ENCODE results near the gene PAXX. TPM values are rescaled to one million over a fixed set of nuclear protein-coding genes. Genes with fewer than 3 reads are reported as not detected.

The PAXX gene
- total and polyA plus RNA-seq, 9 of the 15 experiments (the other 6 are each of a cell fraction or from before 2014, with no cell fraction given) = 1.2 to 175 (median 38.5) TPM

- ChIA-PET CTCF (ENCODE audit: low intra/inter-chr PET ratio) (no interaction called here), POLR2A (no interaction called here)
- intact Hi-C loops (cut with micrococcal nuclease) (no loop called here), in situ Hi-C loops (cut with MboI) (no loop called here)
- H3K27ac ChIP-seq (ENCODE audit: extremely low read depth, low read depth, low read length) = no peak overlapping the region
- no peak overlapping the region for H3K4me3 ChIP-seq
- BruUV-seq (replicated peaks) = no TSS peak
- DNase-seq (ENCODE audit: extremely low read depth in 1 of 4, low spot score in 3 of 4) (no peak), ATAC-seq (no peak), FAIRE-seq (no peak)
- peaks cover 2 to 7% of the 10 kb centered on the region in 2 experiments; a peak in 3 of 5 replicates for H3K27me3 ChIP-seq (ENCODE audit: control insufficient read depth in 2 of 2, insufficient read depth in 2 of 2, low read length in 2 of 2)
- H3K4me2 ChIP-seq (ENCODE audit: insufficient read depth, low read length) = no peak overlapping the region
- no peaks in the 10 kb centered on the region for H3K9me1 ChIP-seq (ENCODE audit: control insufficient read depth, insufficient read depth, low read length)
- no peak overlapping the region for H2AFZ ChIP-seq (ENCODE audit: low read depth, low read length)
- peaks cover 2 to 70% of the 10 kb centered on the region in 2 experiments; a peak in 3 of 5 replicates for H3K4me1 ChIP-seq (replicated peaks in 1 of 2; ENCODE audit: control insufficient read depth in 2 of 2, insufficient read depth in 2 of 2, low read length in 2 of 2)
- no peaks in the 10 kb centered on the region for H3K36me3 ChIP-seq (ENCODE audit: control insufficient read depth, insufficient read depth, low read length)
- H3K79me2 ChIP-seq (ENCODE audit: control insufficient read depth, insufficient read depth, low read length) = no peaks in the 10 kb centered on the region
- WGBS (ENCODE audit: insufficient coverage, low coverage, missing lambda C conversion rate) = no CpG with 5 or more reads among the region's 1 CpG
- H4K20me1 ChIP-seq (replicated peaks; ENCODE audit: control insufficient read depth, insufficient read depth, low read length) = 0 out of 2 replicates have a peak, but pooled peaks cover 4% of the 10 kb centered on the region
- TF ChIP-seq ZNF217 (CRISPR knock-in tag; IDR thresholded peaks at IDR 0.05) (no peak), XRCC3 (IDR thresholded peaks at IDR 0.05) (no peak), RAD51 (IDR thresholded peaks at IDR 0.05; ENCODE audit: borderline replicate concordance, low read depth) (no peak), BCL6 (CRISPR knock-in tag; IDR thresholded peaks at IDR 0.05) (no peak)
- no peaks in the 10 kb centered on the region for H3K9me3 ChIP-seq (replicated peaks; ENCODE audit: control insufficient read depth, insufficient read depth, low read depth, low read length)
- no peak overlapping the region for H3K9ac ChIP-seq (ENCODE audit: insufficient read depth in 1 of 2, low read depth in 2 of 2, low read length in 2 of 2)
Observed at GRCh38 chr9:136957461-136957860, 34.8 kb upstream of the PAXX start.

DNA sequence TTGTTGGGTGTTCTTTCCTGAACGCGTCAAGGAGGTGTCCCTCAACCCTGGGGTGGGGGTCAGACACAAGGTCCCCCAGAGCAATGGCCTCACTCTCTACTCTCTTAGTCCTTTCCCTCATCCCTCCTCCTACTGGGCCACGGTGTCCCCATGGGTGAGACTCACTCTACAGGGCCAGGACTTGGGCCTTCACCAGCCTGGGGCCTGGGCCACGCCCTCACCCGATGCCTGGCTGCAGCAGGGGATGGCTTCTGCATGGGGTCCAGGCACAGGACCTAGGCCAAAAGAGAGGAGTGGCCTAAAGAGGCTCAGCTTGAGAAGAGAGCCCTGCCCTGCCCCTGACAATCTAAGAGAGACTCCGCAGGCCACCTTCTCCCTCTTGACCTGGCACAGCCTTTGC is 34.3 kb upstream of the PAXX start:
- no peak overlapping the region for H3K4me3 ChIP-seq
- POLR2A ChIA-PET = interaction anchor here (0.7 kb wide), 1 partner anchor 101 kb away, joined by 6 read pairs; no protein-coding TSS in a partner anchor
- H3K27me3 ChIP-seq (ENCODE audit: control insufficient read depth in 2 of 2, insufficient read depth in 2 of 2, low read length in 2 of 2) = peaks cover 2 to 7% of the 10 kb centered on the region in 2 experiments; a peak in 3 of 5 replicates
- peaks cover 5 to 71% of the 10 kb centered on the region in 2 experiments; a peak in 3 of 5 replicates for H3K4me1 ChIP-seq (replicated peaks in 1 of 2; ENCODE audit: control insufficient read depth in 2 of 2, insufficient read depth in 2 of 2, low read length in 2 of 2)
- no TSS peak for BruUV-seq (replicated peaks)
- DNase-seq (ENCODE audit: extremely low read depth in 1 of 4, low spot score in 3 of 4) (no peak), ATAC-seq (no peak), FAIRE-seq (no peak)
- no peak overlapping the region for H3K27ac ChIP-seq (ENCODE audit: extremely low read depth, low read depth, low read length)
- H2AFZ ChIP-seq (ENCODE audit: low read depth, low read length) = no peak overlapping the region
- CTCF ChIA-PET (ENCODE audit: low intra/inter-chr PET ratio) = no interaction called here
- WGBS (ENCODE audit: insufficient coverage, low coverage, missing lambda C conversion rate) = 13% methylated on average over 5 of the region's 6 CpGs
- no peaks in the 10 kb centered on the region for H3K9me1 ChIP-seq (ENCODE audit: control insufficient read depth, insufficient read depth, low read length)
- no peaks in the 10 kb centered on the region for H3K79me2 ChIP-seq (ENCODE audit: control insufficient read depth, insufficient read depth, low read length)
- no peak overlapping the region for H3K4me2 ChIP-seq (ENCODE audit: insufficient read depth, low read length)
- H3K36me3 ChIP-seq (ENCODE audit: control insufficient read depth, insufficient read depth, low read length) = no peaks in the 10 kb centered on the region
- in situ Hi-C loops (cut with MboI) (no loop called here), intact Hi-C loops (cut with micrococcal nuclease) (no loop called here)
- H3K9ac ChIP-seq (ENCODE audit: insufficient read depth in 1 of 2, low read depth in 2 of 2, low read length in 2 of 2) = peak overlapping the region in 1 of 2 experiments; percentile 76; a peak in 1 of 4 replicates
- no peaks in the 10 kb centered on the region for H3K9me3 ChIP-seq (replicated peaks; ENCODE audit: control insufficient read depth, insufficient read depth, low read depth, low read length)
- 0 out of 2 replicates have a peak, but pooled peaks cover 4% of the 10 kb centered on the region for H4K20me1 ChIP-seq (replicated peaks; ENCODE audit: control insufficient read depth, insufficient read depth, low read length)
- TF ChIP-seq FOXA3 (CRISPR knock-in tag; conservative IDR thresholded peaks at IDR 0.05 in 1 of 2, IDR thresholded peaks at IDR 0.05 in 1 of 2) (no peak), KLF13 (tag; IDR thresholded peaks at IDR 0.05; ENCODE audit: borderline replicate concordance, low read depth) (no peak), TARDBP (IDR thresholded peaks at IDR 0.05) (no peak), PURB (CRISPR knock-in tag; IDR thresholded peaks at IDR 0.05; ENCODE audit: low read depth) (no peak), POLR3G (IDR thresholded peaks at IDR 0.05; ENCODE audit: extremely low read depth, insufficient read length, insufficient replicate concordance) (no peak), TGIF2 (CRISPR knock-in tag; IDR thresholded peaks at IDR 0.05) (no peak), KDM4B (IDR thresholded peaks at IDR 0.05; ENCODE audit: borderline replicate concordance in 2 of 2, low read depth in 1 of 2) (no peak), THRAP3 (IDR thresholded peaks at IDR 0.05; ENCODE audit: borderline replicate concordance) (no peak), HINFP (tag; conservative IDR thresholded peaks at IDR 0.05; ENCODE audit: low read depth) (no peak)
- TF ChIP-seq, protein P1, sequence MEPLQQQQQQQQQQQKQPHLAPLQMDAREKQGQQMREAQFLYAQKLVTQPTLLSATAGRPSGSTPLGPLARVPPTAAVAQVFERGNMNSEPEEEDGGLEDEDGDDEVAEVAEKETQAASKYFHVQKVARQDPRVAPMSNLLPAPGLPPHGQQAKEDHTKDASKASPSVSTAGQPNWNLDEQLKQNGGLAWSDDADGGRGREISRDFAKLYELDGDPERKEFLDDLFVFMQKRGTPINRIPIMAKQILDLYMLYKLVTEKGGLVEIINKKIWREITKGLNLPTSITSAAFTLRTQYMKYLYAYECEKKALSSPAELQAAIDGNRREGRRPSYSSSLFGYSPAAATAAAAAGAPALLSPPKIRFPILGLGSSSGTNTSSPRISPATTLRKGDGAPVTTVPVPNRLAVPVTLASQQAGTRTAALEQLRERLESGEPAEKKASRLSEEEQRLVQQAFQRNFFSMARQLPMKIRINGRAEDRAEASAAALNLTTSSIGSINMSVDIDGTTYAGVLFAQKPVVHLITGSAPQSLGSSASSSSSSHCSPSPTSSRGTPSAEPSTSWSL (CRISPR knock-in tag; IDR thresholded peaks at IDR 0.05; ENCODE audit: borderline replicate concordance) = no peak

Data from K562 (cell line).